H1 (cell line): ENCODE results near the gene KCTD2. TPM values are rescaled to one million over a fixed set of nuclear protein-coding genes. Genes with fewer than 3 reads are reported as not detected.

Experiments used
- CTCF ChIA-PET: fragments of 300-600 bp; sonication (Branson Sonifier 250); formaldehyde crosslinking; loops from one replicate; lab custom pipeline; 2021; ENCODE audit not compliant: partially characterized antibody; lab: Charles Lee
- POLR2A ChIA-PET: fragments of 300-600 bp; sonication (Branson Sonifier 250); formaldehyde crosslinking; loops from one replicate; lab custom pipeline; 2021; ENCODE audit warnings: inconsistent platforms; ENCODE audit not compliant: partially characterized antibody; lab: Charles Lee
- DNase-seq, 2 experiments: peaks; one replicate each; pipeline versions ENCODE4 v3.0.0 to v3.0.0-alpha.2; 2010 to 2022; ENCODE audit warnings: low spot score in 2 of 2, low read depth in 1 of 2, mixed read lengths in 1 of 2
- FAIRE-seq: peaks from 2 replicates; lab custom pipeline; 2011; peaks lifted over from hg19 to GRCh38; lab: Jason Lieb, UNC
- H2AFZ ChIP-seq: 2 replicates; pipeline ENCODE4 v1.8.1; 2012; ENCODE audit warnings: low read length, inconsistent platforms
- H2AK5ac ChIP-seq: 2 replicates; pipeline ENCODE4 v1.6.1; 2013; ENCODE audit warnings: low read depth, low read length
- H2BK120ac ChIP-seq: replicated peaks from 2 replicates; pipeline ENCODE3; 2013; ENCODE audit warnings: low read depth, low read length, inconsistent platforms
- H2BK12ac ChIP-seq: 2 replicates; pipeline ENCODE4 v1.6.1; 2013; ENCODE audit warnings: low read depth, low read length
- H2BK15ac ChIP-seq: 2 replicates; pipeline ENCODE4 v1.6.1; 2013; ENCODE audit warnings: low read length
- H2BK20ac ChIP-seq: 2 replicates; pipeline ENCODE4 v1.6.1; 2013; ENCODE audit warnings: low read length
- H2BK5ac ChIP-seq: 2 replicates; pipeline ENCODE4 v1.6.1; 2013; ENCODE audit warnings: low read depth, low read length
- H3K14ac ChIP-seq: 2 replicates; pipeline ENCODE4 v1.6.1; 2013; ENCODE audit warnings: inconsistent platforms; ENCODE audit not compliant: insufficient read length
- H3K18ac ChIP-seq: 2 replicates; pipeline ENCODE4 v1.6.1; 2013; ENCODE audit warnings: low read length; ENCODE audit errors: extremely low read depth
- H3K23ac ChIP-seq: 2 replicates; pipeline ENCODE4 v1.6.1; 2013; ENCODE audit warnings: inconsistent platforms; ENCODE audit not compliant: insufficient read length
- H3K23me2 ChIP-seq: 2 replicates; pipeline ENCODE4 v1.6.1; 2013; ENCODE audit warnings: low read depth, low read length
- H3K27ac ChIP-seq: 2 replicates; pipeline ENCODE4 v1.6.1; 2011; ENCODE audit warnings: low read depth, low read length, inconsistent platforms
- H3K27me3 ChIP-seq, 4 experiments: replicated peaks in 1 of 4; 1 replicate in 1 of 4; 2 replicates in 3 of 4; pipeline versions ENCODE4 v1.6.1 to v1.8.1; 2011 to 2013; ENCODE audit warnings: low read length in 3 of 4, mild to moderate bottlenecking in 3 of 4, inconsistent platforms in 2 of 4, mixed read lengths in 2 of 4, moderate library complexity in 1 of 4; ENCODE audit not compliant: control insufficient read depth in 3 of 4, insufficient read depth in 3 of 4; ENCODE audit errors: extremely low read depth in 1 of 4
- H3K36me3 ChIP-seq, 4 experiments: 2 replicates each; pipeline versions ENCODE4 v1.6.1 to v1.8.1; 2011 to 2013; ENCODE audit warnings: mild to moderate bottlenecking in 4 of 4, low read length in 3 of 4, moderate library complexity in 2 of 4, control low read depth in 1 of 4, inconsistent platforms in 1 of 4; ENCODE audit not compliant: insufficient read depth in 4 of 4, control insufficient read depth in 2 of 4
- H3K4ac ChIP-seq: replicated peaks from 2 replicates; pipeline ENCODE3; 2013; ENCODE audit warnings: low read length, low read depth, mixed read lengths, inconsistent platforms; ENCODE audit not compliant: insufficient read length
- H3K4me1 ChIP-seq, 4 experiments: replicated peaks in 1 of 4; 1 replicate in 1 of 4; 2 replicates in 3 of 4; pipeline versions ENCODE4 v1.6.1 to v1.8.1; 2011 to 2013; ENCODE audit warnings: low read length in 3 of 4, inconsistent platforms in 2 of 4, mixed read lengths in 1 of 4; ENCODE audit not compliant: insufficient read depth in 4 of 4, control insufficient read depth in 3 of 4
- H3K4me2 ChIP-seq, 2 experiments: 2 replicates each; pipeline versions ENCODE4 v1.6.1 to v1.8.1; 2011 to 2013; ENCODE audit warnings: low read depth in 2 of 2, low read length in 2 of 2, control low read depth in 1 of 2, inconsistent platforms in 1 of 2, mild to moderate bottlenecking in 1 of 2; ENCODE audit not compliant: insufficient read depth in 1 of 2
- H3K4me3 ChIP-seq, 4 experiments: fragments of 200-600, 300-600 bp in 1 of 4; sonication (generic), shearing (Covaris generic), sonication (Bioruptor Twin) in 1 of 4; 2 replicates each; pipeline versions ENCODE4 v1.5.1 to v1.8.1; 2011 to 2016; ENCODE audit warnings: low read length in 4 of 4, low read depth in 3 of 4, control low read depth in 2 of 4, inconsistent platforms in 2 of 4, mild to moderate bottlenecking in 2 of 4, mixed read lengths in 1 of 4, moderate library complexity in 1 of 4; ENCODE audit not compliant: insufficient read depth in 2 of 4; ENCODE audit errors: extremely low read depth in 1 of 4
- H3K56ac ChIP-seq: replicated peaks from 2 replicates; pipeline ENCODE3; 2013; ENCODE audit warnings: low read depth, mild to moderate bottlenecking, mixed read lengths, low read length, inconsistent platforms; ENCODE audit not compliant: insufficient read length
- H3K79me1 ChIP-seq: 2 replicates; pipeline ENCODE4 v1.6.1; 2013; ENCODE audit warnings: low read depth, low read length, control low read depth
- H3K79me2 ChIP-seq, 2 experiments: 2 replicates each; pipeline versions ENCODE4 v1.6.1 to v1.8.1; 2012 to 2013; ENCODE audit warnings: low read length in 2 of 2, mild to moderate bottlenecking in 2 of 2, inconsistent platforms in 1 of 2; ENCODE audit not compliant: insufficient read depth in 2 of 2, control insufficient read depth in 1 of 2
- H3K9ac ChIP-seq, 4 experiments: replicated peaks in 1 of 4; 1 replicate in 1 of 4; 2 replicates in 3 of 4; pipeline versions ENCODE4 v1.6.1 to v1.8.1; 2011 to 2013; ENCODE audit warnings: low read depth in 3 of 4, low read length in 3 of 4, control low read depth in 2 of 4, mild to moderate bottlenecking in 2 of 4, moderate library complexity in 2 of 4, inconsistent platforms in 1 of 4; ENCODE audit errors: extremely low read depth in 1 of 4
- H3K9me3 ChIP-seq, 2 experiments: 2 replicates each; pipeline versions ENCODE4 v1.6.1 to v1.8.1; 2012 to 2013; ENCODE audit warnings: mild to moderate bottlenecking in 2 of 2, moderate library complexity in 2 of 2, control low read depth in 1 of 2, inconsistent platforms in 1 of 2, low read depth in 1 of 2, low read length in 1 of 2, mixed read lengths in 1 of 2; ENCODE audit not compliant: insufficient read depth in 2 of 2
- H4K20me1 ChIP-seq, 2 experiments: replicated peaks in 1 of 2; 2 replicates each; pipeline versions ENCODE3 to v1.8.1; 2011 to 2013; ENCODE audit warnings: inconsistent platforms in 2 of 2, low read length in 2 of 2, mild to moderate bottlenecking in 1 of 2; ENCODE audit not compliant: insufficient read depth in 2 of 2, control insufficient read depth in 1 of 2
- H4K5ac ChIP-seq: 2 replicates; pipeline ENCODE4 v1.6.1; 2013; ENCODE audit warnings: low read length, low read depth, mixed read lengths, inconsistent platforms; ENCODE audit not compliant: insufficient read length
- H4K8ac ChIP-seq: 2 replicates; pipeline ENCODE4 v1.8.0; 2013; ENCODE audit warnings: mild to moderate bottlenecking, moderate library complexity, low read length, inconsistent platforms; ENCODE audit not compliant: insufficient read depth; ENCODE audit errors: extremely low read depth
- H4K91ac ChIP-seq: replicated peaks from 2 replicates; pipeline ENCODE3; 2013; ENCODE audit warnings: low read length, mixed read lengths, inconsistent platforms; ENCODE audit not compliant: insufficient read length
- BACH1 ChIP-seq: IDR thresholded peaks from 2 replicates; pipeline ENCODE4 v1.6.1; 2012; ENCODE audit warnings: low read length, improper control_type of control experiment
- WGBS, 2 experiments: shearing (Covaris generic) in 1 of 2; methylation state at CpG; one replicate each; pipeline versions ENCODE4 v1.1.6 to v1.1.7; 2013 to 2015; ENCODE audit warnings: low lambda C conversion rate in 2 of 2, mixed read lengths in 2 of 2, inconsistent platforms in 1 of 2, low coverage in 1 of 2, missing lambda C conversion rate in 1 of 2; ENCODE audit not compliant: insufficient replicate concordance in 2 of 2, insufficient coverage in 1 of 2, insufficient read length in 1 of 2; ENCODE audit errors: extremely low coverage in 1 of 2, missing lambda C conversion rate in 1 of 2; 5-methylcytosine and 5-hydroxymethylcytosine counted together
- polyA plus RNA-seq, 7 experiments: library from polyadenylated mRNA; depleted of rRNA in 3 of 7; stranded (reverse) in 5 of 7; unstranded in 2 of 7; fragments of >200 nt in 5 of 7; fragments of 200-250 nt in 2 of 7; gene quantifications; 1 replicate in 5 of 7; 2 replicates in 1 of 7; 4 replicates in 1 of 7; pipeline versions ENCODE4 v1.2.1 to v1.2.3, GENCODE V29; 2011 to 2013; ENCODE audit warnings: missing spikeins in 2 of 7, mixed read lengths in 2 of 7
- total RNA-seq: library from RNA; stranded (reverse); fragmentation: NEBNext Ultra II Directional; extraction: Animal tissue kit (Norgen Biotek cat#: 25700); gene quantifications from 2 replicates; pipeline ENCODE4 v1.2.1, GENCODE V29; 2021

KCTD2 gene
- total and polyA plus RNA-seq, 2 of the 8 experiments (the other 6 are each of a cell fraction or from before 2014, with no cell fraction given) = 33.7 to 36.8 TPM

DNA sequence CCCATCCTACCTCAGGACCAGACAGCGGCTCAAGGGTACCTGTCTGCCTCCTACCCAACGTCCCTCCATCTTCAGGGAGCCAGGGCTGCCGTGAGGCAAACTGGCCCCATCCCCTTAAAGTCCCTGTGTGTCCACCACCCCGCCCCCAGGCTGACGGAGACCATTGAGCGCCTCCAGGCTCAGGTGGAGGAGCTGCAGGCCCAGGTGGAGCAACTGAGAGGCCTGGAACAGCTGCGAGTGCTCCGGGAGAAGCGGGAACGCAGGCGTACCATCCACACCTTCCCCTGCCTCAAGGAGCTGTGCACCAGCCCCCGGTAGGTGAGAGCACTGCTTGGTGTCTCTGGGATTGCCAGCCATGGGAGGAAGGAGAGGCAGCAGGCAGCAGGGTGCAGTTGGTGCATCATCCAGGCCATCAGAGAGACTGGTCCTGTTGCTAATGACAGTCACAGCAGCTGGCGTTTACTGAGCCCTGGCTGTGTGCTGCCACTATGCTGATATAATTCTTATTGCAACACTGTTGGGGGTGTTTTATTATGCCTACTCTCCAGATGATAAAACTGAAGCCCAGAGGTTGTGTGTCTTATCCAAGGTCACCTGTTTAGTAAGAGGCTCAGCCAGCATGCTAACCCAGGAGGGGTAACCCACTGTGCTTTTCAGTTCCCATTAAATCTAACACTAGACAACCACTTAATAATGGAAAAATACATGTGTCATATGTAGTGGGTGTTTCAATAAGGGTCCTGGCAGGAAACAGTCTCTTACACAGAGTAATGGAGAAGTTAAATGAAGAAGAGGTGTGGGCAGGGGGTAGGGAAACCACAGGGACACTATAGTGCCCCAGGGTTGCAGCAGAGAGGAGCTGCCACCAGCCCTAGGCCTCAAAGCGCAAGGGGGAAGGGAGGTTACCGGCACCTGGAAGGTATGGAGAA, 44.8 kb upstream of the KCTD2 start:
- ChIA-PET POLR2A (interaction anchor here (0.7 to 4.6 kb wide), 6 partner anchors 10 to 43 kb away, joined by 3 to 27 read pairs (median 8); partner anchors contain the start of genes CDR2L and MRPL58), CTCF (interaction anchor here (0.7 to 20.3 kb wide), 7 partner anchors 10 to 112 kb away, joined by 3 to 345 read pairs (median 12); partner anchors contain the start of genes CDR2L and MRPL58)
- H4K20me1 ChIP-seq = peaks cover 0 to 4% of the 10 kb centered on the region in 2 experiments
- no peak overlapping the region for H3K9ac ChIP-seq
- no peak overlapping the region for H2BK20ac ChIP-seq
- no peak overlapping the region for H3K56ac ChIP-seq
- no peak overlapping the region for H3K14ac ChIP-seq
- no peak overlapping the region for H3K23ac ChIP-seq
- H2AFZ ChIP-seq = no peak overlapping the region
- 91% methylated on average over 15 of the region's 15 CpGs; no CpG with 5 or more reads in 1 of the 2 experiments for WGBS, 2 experiments
- no peak overlapping the region for H4K8ac ChIP-seq
- H4K5ac ChIP-seq = no peak overlapping the region
- H2BK15ac ChIP-seq = no peak overlapping the region
- no peak overlapping the region for H2AK5ac ChIP-seq
- no peak overlapping the region for H3K18ac ChIP-seq
- no peak overlapping the region for H3K4me3 ChIP-seq
- H3K36me3 ChIP-seq = peaks cover 6 to 32% (median 20%) of the 10 kb centered on the region in 4 experiments; a peak in 6 of 8 replicates
- H4K91ac ChIP-seq = no peak overlapping the region
- no peaks in the 10 kb centered on the region for H3K23me2 ChIP-seq
- H3K79me2 ChIP-seq = no peaks in the 10 kb centered on the region
- TF ChIP-seq BACH1 = no peak
- no peak overlapping the region for H3K4me2 ChIP-seq
- no peaks in the 10 kb centered on the region for H3K27me3 ChIP-seq
- FAIRE-seq (no peak), DNase-seq (no peak)
- H2BK5ac ChIP-seq = no peak overlapping the region
- H2BK12ac ChIP-seq = no peak overlapping the region
- no peak overlapping the region for H3K27ac ChIP-seq
- no peaks in the 10 kb centered on the region for H3K9me3 ChIP-seq
- H3K4ac ChIP-seq = no peak overlapping the region
- no peaks in the 10 kb centered on the region for H3K4me1 ChIP-seq
- no peak overlapping the region for H2BK120ac ChIP-seq
- H3K79me1 ChIP-seq = no peaks in the 10 kb centered on the region
